ENCODE measurements around the gene NELFB. TPM values are rescaled to one million over a fixed set of nuclear protein-coding genes. Genes with fewer than 3 reads are reported as not detected.
"Not testable (repeated sequence)": the region's sequence is repeated elsewhere in the genome, so short reads cannot be mapped to it uniquely, and the experiment has no call there.

Gene NELFB
- total RNA-seq, 1 donor from 2014 or later, result 44.8 TPM

DNA sequence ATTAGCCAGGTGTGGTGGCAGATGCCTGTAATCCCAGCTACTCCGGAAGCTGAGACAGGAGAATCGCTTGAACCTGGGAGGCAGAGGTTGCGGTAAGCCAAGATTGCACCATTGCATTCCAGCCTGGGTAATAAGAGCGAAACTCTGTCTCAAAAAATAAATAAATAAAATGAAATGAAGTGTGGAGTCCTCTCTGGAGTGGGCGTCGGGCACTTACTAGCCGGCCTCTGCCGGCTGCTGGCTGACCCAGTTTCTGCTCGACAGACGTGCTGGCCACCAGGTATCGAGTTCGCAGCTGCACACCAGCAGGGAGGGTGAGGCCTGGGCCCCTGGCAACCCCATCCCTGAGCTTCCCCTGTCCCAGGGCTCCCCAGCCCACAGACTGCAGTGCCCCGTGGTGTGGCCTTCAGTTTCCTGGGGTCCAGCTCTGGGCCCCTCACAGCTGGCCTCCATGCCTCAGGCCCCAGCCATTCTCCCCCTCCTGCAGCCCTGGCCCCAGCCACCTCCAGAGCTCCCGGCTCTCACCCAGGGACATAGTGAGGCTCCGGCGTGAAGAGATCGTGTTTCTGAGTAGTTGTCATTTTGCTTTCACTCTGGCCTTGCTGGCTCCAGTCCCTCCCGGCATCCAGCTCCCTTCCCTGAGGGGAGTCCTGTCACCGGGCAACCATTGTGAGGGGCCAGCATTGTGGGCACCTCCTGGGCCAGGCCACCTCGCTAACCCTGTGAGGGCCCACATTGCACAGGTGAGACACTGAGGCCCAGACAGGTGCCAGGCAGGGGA, 7.8 kb upstream of the NELFB start:
- no peak for DNase-seq

GRCh38 chr9:137247916-137248175, 7.3 kb upstream of the NELFB start:
- no peak for DNase-seq

GRCh38 chr9:137250329-137251193, 4.6 kb upstream of the NELFB start:
- DNase-seq, result no peak

GRCh38 chr9:137251194-137251461, 4.0 kb upstream of the NELFB start, which contains the start of gene STPG3:
STPG3 (plus strand) TSS chr9:137251286; CDS start chr9:137251287, 1 bp downstream.
- no peak for DNase-seq

GRCh38 chr9:137251490-137252268, 3.4 kb upstream of the NELFB start:
- no peak for DNase-seq

DNA sequence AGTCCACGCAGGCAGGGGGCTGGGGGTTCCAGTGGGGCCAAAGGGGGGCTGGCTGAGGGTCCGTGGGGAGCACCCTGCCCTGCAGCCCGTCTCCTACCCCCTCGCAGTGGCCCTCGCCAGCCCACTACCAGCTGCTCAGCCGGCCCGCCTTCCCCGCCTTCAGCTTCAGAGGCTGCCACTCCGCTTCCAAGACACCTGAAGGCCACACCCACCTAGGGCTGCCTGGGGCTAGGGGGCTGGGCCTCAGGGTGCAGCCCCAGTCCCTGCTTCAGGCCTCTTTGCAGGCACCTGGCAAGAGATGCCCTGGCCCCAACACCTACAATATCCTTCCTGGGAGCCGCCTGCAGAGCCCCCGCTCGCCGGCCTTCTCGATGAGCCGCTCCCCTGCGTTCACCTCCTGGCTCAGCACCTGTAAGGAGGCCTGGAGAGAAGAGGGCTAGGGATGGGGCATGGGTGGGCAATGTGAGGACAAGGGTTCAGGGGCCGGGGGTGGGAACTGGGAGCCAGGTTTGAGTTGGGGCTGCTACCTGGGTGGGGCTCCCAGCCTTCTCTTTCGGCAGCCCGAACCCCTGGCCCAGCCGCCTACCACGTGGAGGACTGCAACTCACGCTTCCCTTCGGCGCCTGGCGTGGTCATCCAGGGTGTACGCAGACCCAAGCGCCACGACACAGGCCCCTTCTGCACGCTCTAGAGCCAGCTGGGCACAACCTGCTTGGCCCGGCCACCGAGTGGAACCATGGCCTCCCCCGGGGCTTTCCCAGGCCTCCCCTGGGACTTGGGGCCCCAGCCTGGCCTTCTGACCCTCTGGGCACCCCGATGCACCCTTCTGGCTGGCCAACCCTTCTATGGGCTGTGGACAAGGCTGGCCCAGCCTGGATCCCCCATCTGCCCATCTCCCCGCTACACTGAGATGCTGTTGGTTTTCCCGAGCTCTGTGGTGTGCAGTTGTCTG, 2.3 kb upstream of the NELFB start:
- no peak for DNase-seq

DNA sequence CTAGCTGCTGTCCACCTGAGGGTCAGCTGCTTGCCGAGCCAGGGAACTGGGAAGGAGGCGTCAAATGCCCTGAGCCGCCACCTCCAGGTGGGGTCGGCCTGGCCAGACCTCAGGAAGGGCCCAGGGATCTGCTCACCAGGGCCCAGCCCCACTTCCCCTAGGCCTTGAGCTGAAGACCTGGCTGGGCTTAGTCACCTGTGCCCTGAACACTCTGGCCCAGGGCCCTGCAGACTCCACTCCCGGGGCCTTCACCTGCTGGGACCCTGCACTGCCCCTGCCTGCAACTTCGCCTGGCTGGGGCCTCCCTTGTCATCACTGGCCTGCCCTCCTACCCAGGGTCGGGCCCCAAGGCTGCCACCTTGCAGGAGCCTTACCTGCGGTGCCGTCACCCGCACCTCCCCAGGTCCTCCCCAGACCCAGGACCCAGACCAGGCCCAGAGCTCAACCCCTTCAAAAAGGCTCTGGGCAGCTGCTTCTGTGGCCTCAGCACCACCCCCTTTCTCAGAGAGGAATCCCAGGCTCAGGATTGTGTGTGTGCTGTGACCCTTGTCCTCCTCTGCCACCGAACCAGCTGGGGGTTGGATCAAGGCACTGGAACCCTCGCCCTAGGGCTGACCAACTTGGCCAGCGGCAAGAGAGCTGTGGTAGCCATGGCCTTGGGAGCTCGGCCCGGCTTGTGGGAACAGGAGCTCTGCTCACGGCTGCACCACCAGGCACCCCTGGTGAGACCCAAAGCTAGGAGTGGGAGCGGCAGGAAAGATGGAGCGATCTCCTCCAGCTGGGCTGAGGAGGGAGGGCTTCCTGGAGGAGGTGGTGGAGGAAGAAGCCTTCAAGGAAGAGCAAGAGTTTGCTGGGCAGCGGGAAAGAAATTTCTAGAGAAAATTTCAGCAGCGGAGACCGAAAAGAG, 1.2 kb upstream of the NELFB start:
- DNase-seq, result no peak

- DNase-seq, result no peak
Measured at GRCh38 chr9:137255448-137256114, 454 bp downstream of the NELFB start.

DNA sequence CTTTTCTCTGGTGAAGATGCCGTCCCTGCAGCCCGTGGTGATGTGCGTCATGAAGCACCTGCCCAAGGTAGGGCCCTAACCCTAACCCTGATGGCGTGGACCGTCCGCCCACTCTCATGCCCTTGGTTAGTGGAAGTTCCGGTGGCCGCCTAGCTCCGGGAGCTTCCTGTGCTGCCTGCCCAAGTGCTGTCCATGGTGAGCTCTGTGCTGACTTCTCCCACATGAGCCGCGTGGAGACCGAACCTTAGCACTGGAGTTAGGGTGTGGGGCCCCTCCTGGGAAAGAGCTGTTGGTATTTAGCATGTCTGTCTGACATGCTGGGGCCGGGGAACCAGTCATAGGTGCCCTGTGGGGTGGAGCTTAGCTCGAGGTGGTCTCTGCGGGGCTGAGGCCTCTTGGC, 1.2 kb downstream of the NELFB start:
- DNase-seq, result no peak

GRCh38 chr9:137256856-137257255, 1.7 kb downstream of the NELFB start:
- DNase-seq, result no peak

- not testable (repeated sequence) for DNase-seq
Measured at GRCh38 chr9:137262173-137262908, 7.2 kb downstream of the NELFB start.

- no peak for DNase-seq
Measured at GRCh38 chr9:137262909-137263285, 7.8 kb downstream of the NELFB start.

DNA sequence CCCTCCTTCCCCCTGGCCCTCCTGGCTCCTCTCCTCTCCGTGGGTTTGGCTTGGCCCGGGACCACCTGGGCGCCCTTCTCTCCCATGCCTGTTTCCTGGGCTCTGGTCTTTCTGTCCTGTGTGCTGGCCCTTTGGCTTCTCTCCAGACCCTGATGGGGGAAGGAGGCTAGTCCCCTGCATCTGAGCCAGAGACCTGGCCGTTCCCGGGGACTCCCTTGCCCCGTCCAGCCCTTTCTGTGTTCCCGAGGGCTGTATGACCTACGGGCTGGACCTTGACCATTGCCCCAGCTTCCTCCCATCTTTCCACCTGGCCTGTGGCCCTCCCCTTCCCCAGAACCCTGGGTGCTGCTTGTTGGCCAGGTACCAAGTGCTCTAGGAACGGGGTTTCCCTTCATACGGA, 8.4 kb downstream of the NELFB start:
- DNase-seq, result no peak

GRCh38 chr9:137264067-137264466, 8.9 kb downstream of the NELFB start:
- DNase-seq, result no peak

GRCh38 chr9:137265496-137266161, 10.5 kb downstream of the NELFB start:
- no peak for DNase-seq

DNA sequence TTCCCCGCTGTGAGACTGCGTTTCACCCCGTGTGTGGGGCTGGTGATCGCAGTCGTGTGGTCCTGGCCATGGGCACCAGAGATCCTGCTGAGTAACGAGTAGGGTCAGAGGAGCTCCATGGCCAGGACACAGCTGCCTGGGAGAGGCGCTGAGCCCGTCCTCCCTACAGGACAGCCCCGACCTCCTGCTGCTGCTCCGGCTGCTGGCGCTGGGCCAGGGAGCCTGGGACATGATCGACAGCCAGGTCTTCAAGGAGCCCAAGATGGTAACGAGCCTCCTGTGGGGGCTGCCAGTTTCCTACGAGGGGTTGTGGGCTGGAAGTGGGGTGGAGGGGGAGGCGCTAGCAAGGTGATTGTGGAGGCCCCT, 11.0 kb downstream of the NELFB start:
- no peak for DNase-seq

GRCh38 chr9:137266585-137267453, 11.7 kb downstream of the NELFB start:
- DNase-seq, result no peak

DNA sequence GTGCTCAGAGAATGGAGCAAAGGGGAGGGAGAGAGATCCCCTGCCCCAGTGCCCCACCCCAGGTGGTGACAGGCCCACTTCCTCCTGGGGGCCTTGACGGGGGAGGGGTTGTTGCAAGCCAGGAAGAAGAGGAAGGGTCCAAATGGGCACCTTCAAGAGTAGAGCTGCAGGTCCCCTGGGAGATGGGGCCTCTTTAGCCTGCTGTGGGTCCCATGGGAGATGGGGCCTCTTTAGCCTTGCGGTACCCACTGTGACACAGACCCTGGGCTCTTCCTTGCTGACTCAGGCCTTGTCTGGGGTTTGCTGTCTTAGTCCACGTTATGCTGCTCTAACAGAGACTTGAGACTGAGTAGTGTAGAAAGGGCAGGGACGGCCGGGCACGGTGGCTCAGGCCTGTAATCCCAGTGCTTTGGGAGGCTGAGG, 12.8 kb downstream of the NELFB start:
- no peak for DNase-seq

All from occipital lobe (tissue), 2 donors.